ENCODE results near the gene WAS.

DNA sequence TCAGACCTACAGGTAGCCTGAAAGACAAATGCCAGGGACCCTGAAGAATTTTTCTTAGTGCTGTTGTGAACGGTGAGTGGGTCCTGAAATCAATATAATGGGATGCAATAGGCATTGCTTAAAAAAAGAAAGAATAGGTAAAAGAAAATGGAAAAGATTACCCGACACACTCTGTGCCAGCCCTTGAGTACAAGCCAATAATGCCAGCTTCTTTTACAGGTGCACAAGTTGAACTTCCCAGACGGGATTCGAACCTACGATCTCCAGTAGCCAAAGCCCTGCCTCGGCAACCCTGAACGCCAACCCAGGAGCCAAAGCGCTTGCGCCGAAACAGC lies 53.2 kb downstream of the WAS start:
- TF ChIP-seq RFX5 (IDR thresholded peaks at IDR 0.05) (no peak), REST (IDR thresholded peaks at IDR 0.05) (no peak), CTCF (IDR thresholded peaks at IDR 0.05) (no peak), CBX8 (IDR thresholded peaks at IDR 0.05) (no peak), POLR2A (IDR thresholded peaks at IDR 0.05; ENCODE audit: low read length) (no peak), EP300 (IDR thresholded peaks at IDR 0.05) (no peak), GATA3 (IDR thresholded peaks at IDR 0.05; ENCODE audit: borderline replicate concordance) (no peak)

All from A549 (cell line).